Endodermal cell (in vitro differentiated cells): ENCODE results near the gene PHOSPHO1. TPM values are rescaled to one million over a fixed set of nuclear protein-coding genes. Genes with fewer than 3 reads are reported as not detected.

Source experiments
- DNase-seq: peaks from one replicate; pipeline ENCODE4 v3.0.0-alpha.2; 2017
- H3K27ac ChIP-seq: 2 replicates; pipeline ENCODE4 v1.5.1; 2013; ENCODE audit warnings: mild to moderate bottlenecking, low read depth, low read length, moderate library complexity
- H3K27me3 ChIP-seq: 2 replicates; pipeline ENCODE4 v1.6.1; 2013; ENCODE audit warnings: mild to moderate bottlenecking, low read length, moderate library complexity; ENCODE audit not compliant: insufficient read depth, control insufficient read depth, poor library complexity, severe bottlenecking
- H3K36me3 ChIP-seq: 2 replicates; pipeline ENCODE4 v1.7.0; 2013; ENCODE audit warnings: mild to moderate bottlenecking, low read length, moderate library complexity; ENCODE audit not compliant: control insufficient read depth, insufficient read depth
- H3K4me1 ChIP-seq: one replicate; pipeline ENCODE4 v1.7.0; 2013; ENCODE audit warnings: low read length; ENCODE audit not compliant: control insufficient read depth, insufficient read depth
- H3K4me3 ChIP-seq: 2 replicates; pipeline ENCODE4 v1.5.1; 2013; ENCODE audit warnings: mild to moderate bottlenecking, low read length, moderate library complexity
- H3K9ac ChIP-seq: 2 replicates; pipeline ENCODE4 v1.6.1; 2013; ENCODE audit warnings: mild to moderate bottlenecking, low read length, moderate library complexity; ENCODE audit not compliant: poor library complexity, severe bottlenecking; ENCODE audit errors: extremely low read depth
- H3K9me3 ChIP-seq: 2 replicates; pipeline ENCODE4 v1.6.1; 2013; ENCODE audit warnings: mild to moderate bottlenecking, low read length, moderate library complexity; ENCODE audit not compliant: control insufficient read depth
- H3K27ac Mint-ChIP-seq: 2 replicates; pipeline ENCODE4 v1.8.0; 2020; ENCODE audit warnings: mixed read lengths
- H3K27me3 Mint-ChIP-seq: 2 replicates; pipeline ENCODE4 v1.8.0; 2021; ENCODE audit warnings: mild to moderate bottlenecking, mixed read lengths; ENCODE audit not compliant: insufficient read depth
- H3K36me3 Mint-ChIP-seq: 2 replicates; pipeline ENCODE4 v1.8.0; 2020; ENCODE audit warnings: low read depth, mixed read lengths
- H3K4me1 Mint-ChIP-seq: 2 replicates; pipeline ENCODE4 v1.8.0; 2020; ENCODE audit warnings: mixed read lengths
- H3K4me3 Mint-ChIP-seq: 2 replicates; pipeline ENCODE4 v1.8.0; 2020; ENCODE audit warnings: mild to moderate bottlenecking, moderate library complexity, mixed read lengths
- H3K9me3 Mint-ChIP-seq: 2 replicates; pipeline ENCODE4 v1.8.0; 2020; ENCODE audit warnings: mild to moderate bottlenecking, mixed read lengths
- WGBS, 2 experiments: methylation state at CpG; one replicate each; pipeline versions ENCODE4 v1.1.5 to v1.1.7; 2013; ENCODE audit warnings: missing lambda C conversion rate in 2 of 2, mixed read lengths in 1 of 2; ENCODE audit not compliant: insufficient coverage in 1 of 2, insufficient read length in 1 of 2; 5-methylcytosine and 5-hydroxymethylcytosine counted together
- total RNA-seq, 2 donors: library from RNA; stranded (reverse); fragmentation: NEBNext Ultra II Directional in 1 of 2; extraction: Animal tissue kit (Norgen Biotek cat#: 25700) in 1 of 2; gene quantifications; 2 replicates in 1 of 2; 3 replicates in 1 of 2; pipeline ENCODE4 v1.2.1, GENCODE V29; 2021
- TF ChIP-seq, protein P1 (sequence below): fragments of 200-600 bp; sonication (generic); conservative IDR thresholded peaks from 2 replicates; pipeline ENCODE4 v1.5.0; 2021; ENCODE audit warnings: antibody characterized with exemption, mild to moderate bottlenecking

Gene PHOSPHO1
- total RNA-seq, 2 donors from 2014 or later = 0.82 to 1.3 TPM

GRCh38 chr17:49203796-49204195, 26.8 kb downstream of the PHOSPHO1 start:
- TF ChIP-seq, protein P1, sequence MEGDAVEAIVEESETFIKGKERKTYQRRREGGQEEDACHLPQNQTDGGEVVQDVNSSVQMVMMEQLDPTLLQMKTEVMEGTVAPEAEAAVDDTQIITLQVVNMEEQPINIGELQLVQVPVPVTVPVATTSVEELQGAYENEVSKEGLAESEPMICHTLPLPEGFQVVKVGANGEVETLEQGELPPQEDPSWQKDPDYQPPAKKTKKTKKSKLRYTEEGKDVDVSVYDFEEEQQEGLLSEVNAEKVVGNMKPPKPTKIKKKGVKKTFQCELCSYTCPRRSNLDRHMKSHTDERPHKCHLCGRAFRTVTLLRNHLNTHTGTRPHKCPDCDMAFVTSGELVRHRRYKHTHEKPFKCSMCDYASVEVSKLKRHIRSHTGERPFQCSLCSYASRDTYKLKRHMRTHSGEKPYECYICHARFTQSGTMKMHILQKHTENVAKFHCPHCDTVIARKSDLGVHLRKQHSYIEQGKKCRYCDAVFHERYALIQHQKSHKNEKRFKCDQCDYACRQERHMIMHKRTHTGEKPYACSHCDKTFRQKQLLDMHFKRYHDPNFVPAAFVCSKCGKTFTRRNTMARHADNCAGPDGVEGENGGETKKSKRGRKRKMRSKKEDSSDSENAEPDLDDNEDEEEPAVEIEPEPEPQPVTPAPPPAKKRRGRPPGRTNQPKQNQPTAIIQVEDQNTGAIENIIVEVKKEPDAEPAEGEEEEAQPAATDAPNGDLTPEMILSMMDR = no peak
- Histone ChIP-seq H3K9me3 (no peaks in the 10 kb centered on the region), H3K9ac (no peak overlapping the region), H3K27me3 (peaks cover 4% of the 10 kb centered on the region), H3K36me3 (no peaks in the 10 kb centered on the region), H3K4me1 (peaks cover 3% of the 10 kb centered on the region), H3K4me3 (no peak overlapping the region), H3K27ac (no peak overlapping the region)
- 86 to 96% methylated on average over 2 of the region's 2 CpGs for WGBS, 2 experiments
- H3K4me3 Mint-ChIP-seq = no peak overlapping the region
- H3K27me3 Mint-ChIP-seq = peaks cover 40% of the 10 kb centered on the region
- DNase-seq = no peak
- H3K27ac Mint-ChIP-seq = no peak overlapping the region
- no peaks in the 10 kb centered on the region for H3K9me3 Mint-ChIP-seq
- H3K36me3 Mint-ChIP-seq = no peaks in the 10 kb centered on the region
- peaks cover 9% of the 10 kb centered on the region for H3K4me1 Mint-ChIP-seq

GRCh38 chr17:49201481-49201927, 29.1 kb downstream of the PHOSPHO1 start:
- H3K27me3 Mint-ChIP-seq = peaks cover 34% of the 10 kb centered on the region
- TF ChIP-seq, protein P1 = no peak
- peaks cover 3% of the 10 kb centered on the region for H3K4me1 ChIP-seq
- H3K4me1 Mint-ChIP-seq = peaks cover 7% of the 10 kb centered on the region
- no peak overlapping the region for H3K4me3 Mint-ChIP-seq
- no peak overlapping the region for H3K27ac Mint-ChIP-seq
- H3K36me3 ChIP-seq = no peaks in the 10 kb centered on the region
- no peak overlapping the region for H3K27ac ChIP-seq
- no peaks in the 10 kb centered on the region for H3K9me3 Mint-ChIP-seq
- no peak overlapping the region for H3K9ac ChIP-seq
- no peaks in the 10 kb centered on the region for H3K9me3 ChIP-seq
- H3K36me3 Mint-ChIP-seq = no peaks in the 10 kb centered on the region
- H3K27me3 ChIP-seq = peaks cover 4% of the 10 kb centered on the region
- H3K4me3 ChIP-seq = no peak overlapping the region
- WGBS, 2 experiments = 89 to 92% methylated on average over 5 to 8 of the region's 8 CpGs
- DNase-seq = peak; percentile 52

DNA sequence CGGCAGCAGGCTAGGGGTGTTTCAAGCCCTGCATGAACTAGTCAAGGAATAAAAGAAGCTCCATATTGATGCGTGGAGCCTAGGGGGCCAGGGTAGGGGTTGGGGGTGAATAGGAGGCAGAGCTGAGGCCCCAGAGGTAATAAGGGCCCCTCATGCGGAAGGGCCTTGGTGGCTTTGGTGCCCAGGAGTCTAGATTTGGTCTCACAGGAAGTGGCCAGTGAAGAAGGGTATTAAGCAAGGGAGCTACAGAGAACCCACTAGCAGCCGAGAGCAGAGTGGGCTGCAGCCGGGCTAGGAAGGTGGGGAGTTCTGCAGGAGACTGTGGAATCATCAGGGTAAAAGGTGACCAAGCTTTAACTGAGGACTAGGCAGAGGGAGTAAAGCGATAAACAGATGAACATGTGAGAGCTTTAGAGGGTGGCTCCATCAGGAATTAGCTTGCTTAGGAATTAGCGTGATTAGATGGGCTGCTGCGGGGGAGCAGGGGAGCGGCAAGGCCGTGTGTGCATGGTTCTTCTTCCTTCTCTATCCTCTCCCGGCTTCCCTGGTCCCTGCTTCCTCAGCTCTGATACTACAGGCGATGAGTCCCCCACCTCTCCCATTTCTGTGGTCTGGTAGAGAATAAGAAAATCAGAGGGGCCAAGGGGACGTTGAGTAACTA, 30.0 kb downstream of the PHOSPHO1 start:
- TF ChIP-seq, protein P1 = no peak
- H3K27ac ChIP-seq = no peak overlapping the region
- Mint-ChIP-seq H3K27ac (no peak overlapping the region), H3K4me3 (no peak overlapping the region), H3K4me1 (peaks cover 7% of the 10 kb centered on the region), H3K9me3 (no peaks in the 10 kb centered on the region), H3K36me3 (no peaks in the 10 kb centered on the region), H3K27me3 (peaks cover 33% of the 10 kb centered on the region)
- WGBS, 2 experiments = 94 to 95% methylated on average over 6 to 12 of the region's 13 CpGs
- H3K36me3 ChIP-seq = no peaks in the 10 kb centered on the region
- H3K9ac ChIP-seq = no peak overlapping the region
- no peak for DNase-seq
- peaks cover 4% of the 10 kb centered on the region for H3K27me3 ChIP-seq
- no peak overlapping the region for H3K4me3 ChIP-seq
- H3K9me3 ChIP-seq = no peaks in the 10 kb centered on the region
- H3K4me1 ChIP-seq = peaks cover 3% of the 10 kb centered on the region
